Caco-2 (cell line): ENCODE data around the gene LRP5. TPM values are rescaled to one million over a fixed set of nuclear protein-coding genes. Genes with fewer than 3 reads are reported as not detected.

ENCODE experiments used
- BruUV-seq: library from RNA; stranded (reverse); fragments of 400-500 nt; replicated peaks from 2 replicates; lab custom pipeline; 2021; lab: Mats Ljungman, UMichigan
- CTCF ChIA-PET: fragments of 300-600 bp; sonication (Branson Sonifier 250); formaldehyde crosslinking; loops from one replicate; lab custom pipeline; 2022; ENCODE audit warnings: antibody characterized with exemption; lab: Charles Lee
- POLR2A ChIA-PET: fragments of 300-600 bp; sonication (Branson Sonifier 250); formaldehyde crosslinking; loops from one replicate; lab custom pipeline; 2022; ENCODE audit warnings: antibody characterized with exemption; lab: Charles Lee
- DNase-seq, 2 experiments: peaks; one replicate each; pipeline versions ENCODE4 v3.0.0 to v3.0.0-alpha.2; 2020 to 2022
- H3K27me3 ChIP-seq: replicated peaks from 2 replicates; pipeline ENCODE4 v1.6.0; 2011; ENCODE audit warnings: low read length; ENCODE audit not compliant: control insufficient read depth, insufficient read depth
- H3K36me3 ChIP-seq: 2 replicates; pipeline ENCODE4 v1.5.1; 2011; ENCODE audit warnings: low read length; ENCODE audit not compliant: control insufficient read depth, insufficient read depth
- H3K4me1 ChIP-seq: fragments of 250-450 bp; sonication (Bioruptor Pico); 2 replicates; pipeline ENCODE4 v1.5.1; 2020; ENCODE audit warnings: mild to moderate bottlenecking
- H3K4me3 ChIP-seq: 2 replicates; pipeline ENCODE4 v1.5.1; 2011; ENCODE audit warnings: low read depth, mild to moderate bottlenecking, control low read depth, low read length
- H3K9me3 ChIP-seq: fragments of 250-450 bp; sonication (Bioruptor Pico); 2 replicates; pipeline ENCODE4 v1.5.1; 2020; ENCODE audit warnings: mild to moderate bottlenecking, moderate library complexity
- H3K27ac Mint-ChIP-seq: one replicate; pipeline ENCODE4 v1.8.0; 2022; ENCODE audit warnings: mixed read lengths; ENCODE audit not compliant: unreplicated experiment
- H3K27me3 Mint-ChIP-seq: one replicate; pipeline ENCODE4 v1.8.0; 2022; ENCODE audit warnings: mixed read lengths; ENCODE audit not compliant: insufficient read depth, unreplicated experiment
- H3K36me3 Mint-ChIP-seq: one replicate; pipeline ENCODE4 v1.8.0; 2022; ENCODE audit warnings: mild to moderate bottlenecking, mixed read lengths; ENCODE audit not compliant: insufficient read depth, unreplicated experiment
- H3K4me1 Mint-ChIP-seq: one replicate; pipeline ENCODE4 v1.8.0; 2022; ENCODE audit warnings: low read depth, mixed read lengths; ENCODE audit not compliant: unreplicated experiment
- H3K4me3 Mint-ChIP-seq: one replicate; pipeline ENCODE4 v1.8.0; 2022; ENCODE audit warnings: mild to moderate bottlenecking, moderate library complexity, mixed read lengths; ENCODE audit not compliant: unreplicated experiment
- H3K9me3 Mint-ChIP-seq: one replicate; pipeline ENCODE4 v1.8.0; 2022; ENCODE audit warnings: mixed read lengths; ENCODE audit not compliant: unreplicated experiment
- CTCF ChIP-seq, 2 experiments: fragments of 200-600 bp in 1 of 2; IDR thresholded peaks; 1 replicate in 1 of 2; 2 replicates in 1 of 2; pipeline versions ENCODE4 v1.5.1 to v1.8.0; 2011 to 2022; ENCODE audit warnings: antibody characterized with exemption in 1 of 2, control low read depth in 1 of 2, inconsistent platforms in 1 of 2, low read depth in 1 of 2, low read length in 1 of 2, mild to moderate bottlenecking in 1 of 2, moderate library complexity in 1 of 2; ENCODE audit not compliant: insufficient read depth in 1 of 2, severe bottlenecking in 1 of 2, unreplicated experiment in 1 of 2
- intact Hi-C: fragments of 100-400 bp; cut with micrococcal nuclease; formaldehyde crosslinking; loops from one replicate; pipeline ENCODE4 v1.10.0; 2022; ENCODE audit not compliant: unreplicated experiment
- total RNA-seq: library from RNA; stranded (reverse); gene quantifications from 2 replicates; pipeline ENCODE4 v1.2.3, GENCODE V29; 2022

The LRP5 gene
- total RNA-seq, 1 experiment from 2014 or later = 94.3 TPM

GRCh38 chr11:68295271-68295670 is 17.1 kb upstream of the LRP5 start:
- Histone ChIP-seq H3K4me3 (no peak overlapping the region), H3K4me1 (peaks cover 28% of the 10 kb centered on the region), H3K9me3 (peaks cover 6% of the 10 kb centered on the region), H3K36me3 (no peaks in the 10 kb centered on the region), H3K27me3 (no peaks in the 10 kb centered on the region)
- Mint-ChIP-seq H3K36me3 (peaks cover 6% of the 10 kb centered on the region), H3K4me3 (no peak overlapping the region), H3K9me3 (no peaks in the 10 kb centered on the region), H3K27ac (no peak overlapping the region), H3K27me3 (no peaks in the 10 kb centered on the region), H3K4me1 (peaks cover 27% of the 10 kb centered on the region)
- DNase-seq = no peak
- TF ChIP-seq CTCF (IDR thresholded peaks at IDR 0.05; ENCODE audit: insufficient read depth in 1 of 2, low read depth in 1 of 2, low read length in 1 of 2, severe bottlenecking in 1 of 2, unreplicated experiment in 1 of 2) = no peak
- BruUV-seq = no TSS peak
- intact Hi-C loops = loop anchor here (10.0 kb wide), 1 partner anchor 170 kb away; the partner anchor contains the start of gene CHKA
- ChIA-PET CTCF (interaction anchor here (4.4 kb wide), 1 partner anchor 37 kb away, joined by 100 read pairs; no protein-coding TSS in a partner anchor), POLR2A (no interaction called here)

GRCh38 chr11:68295940-68296339 is 16.5 kb upstream of the LRP5 start:
- POLR2A ChIA-PET = interaction anchor here (1.4 to 4.0 kb wide), 2 partner anchors 24 to 25 kb away, joined by 4 to 43 read pairs; partner anchors contain the start of gene C11orf24
- Histone ChIP-seq H3K4me1 (peaks cover 28% of the 10 kb centered on the region), H3K9me3 (no peaks in the 10 kb centered on the region), H3K36me3 (no peaks in the 10 kb centered on the region), H3K27me3 (no peaks in the 10 kb centered on the region), H3K4me3 (no peak overlapping the region)
- Mint-ChIP-seq H3K36me3 (peaks cover 6% of the 10 kb centered on the region), H3K4me1 (peaks cover 27% of the 10 kb centered on the region), H3K27me3 (no peaks in the 10 kb centered on the region), H3K9me3 (no peaks in the 10 kb centered on the region), H3K27ac (no peak overlapping the region), H3K4me3 (no peak overlapping the region)
- CTCF ChIA-PET = interaction anchor here (0.6 to 4.4 kb wide), 3 partner anchors 24 to 37 kb away, joined by 3 to 100 read pairs (median 17); partner anchors contain the start of gene C11orf24
- intact Hi-C loops = loop anchor here (2.0 to 10.0 kb wide), 4 partner anchors 25 to 171 kb away; partner anchors contain the start of genes C11orf24 and CHKA
- BruUV-seq = no TSS peak
- no peak for DNase-seq
- no peak for TF ChIP-seq CTCF (IDR thresholded peaks at IDR 0.05; ENCODE audit: insufficient read depth in 1 of 2, low read depth in 1 of 2, low read length in 1 of 2, severe bottlenecking in 1 of 2, unreplicated experiment in 1 of 2)

- BruUV-seq = no TSS peak
Measured at GRCh38 chr11:68296344-68297051, 15.9 kb upstream of the LRP5 start.

More at GRCh38 chr11:68296344-68297051, 15.9 kb upstream of the LRP5 start:
- no peak overlapping the region for H3K4me3 ChIP-seq
- Mint-ChIP-seq H3K36me3 (peaks cover 6% of the 10 kb centered on the region), H3K4me1 (peaks cover 27% of the 10 kb centered on the region), H3K27me3 (no peaks in the 10 kb centered on the region), H3K4me3 (peak overlapping the region; percentile 57), H3K27ac (peak overlapping the region; percentile 80), H3K9me3 (no peaks in the 10 kb centered on the region)
- no peaks in the 10 kb centered on the region for H3K36me3 ChIP-seq
- H3K4me1 ChIP-seq = peaks cover 28% of the 10 kb centered on the region
- ChIA-PET POLR2A (interaction anchor here (1.0 to 4.0 kb wide), 3 partner anchors 18 to 26 kb away, joined by 3 to 43 read pairs (median 4); partner anchors contain the start of gene C11orf24), CTCF (interaction anchor here (0.6 to 4.4 kb wide), 6 partner anchors 25 to 88 kb away, joined by 3 to 100 read pairs (median 22); partner anchors contain the start of gene C11orf24)
- intact Hi-C loops = loop anchor here (2.0 to 10.0 kb wide), 4 partner anchors 26 to 172 kb away; partner anchors contain the start of genes C11orf24 and CHKA
- DNase-seq = peak in 1 of 2 experiments; percentile 40
- H3K9me3 ChIP-seq = no peaks in the 10 kb centered on the region
- no peak for TF ChIP-seq CTCF (IDR thresholded peaks at IDR 0.05; ENCODE audit: insufficient read depth in 1 of 2, low read depth in 1 of 2, low read length in 1 of 2, severe bottlenecking in 1 of 2, unreplicated experiment in 1 of 2)
- H3K27me3 ChIP-seq = no peaks in the 10 kb centered on the region
